Breast epithelium (tissue), 3 donors: Measurements from ENCODE around the gene PADI4.

Experiments
- CTCF ChIP-seq, 3 donors: fragments of 450-650 bp; IDR thresholded peaks; one replicate each; pipeline ENCODE4 v1.5.1; 2016 to 2017; ENCODE audit warnings: antibody characterized with exemption in 3 of 3, mild to moderate bottlenecking in 3 of 3, moderate library complexity in 3 of 3
- POLR2A ChIP-seq: fragments of 450-650 bp; IDR thresholded peaks from one replicate; pipeline ENCODE4 v1.6.1; 2016; ENCODE audit warnings: antibody characterized with exemption, mild to moderate bottlenecking, moderate library complexity
- POLR2AphosphoS5 ChIP-seq, 3 donors: sonication (generic); formaldehyde crosslinking; IDR thresholded peaks; one replicate each; pipeline ENCODE4 v1.6.1; 2017; ENCODE audit warnings: antibody characterized with exemption in 3 of 3

DNA sequence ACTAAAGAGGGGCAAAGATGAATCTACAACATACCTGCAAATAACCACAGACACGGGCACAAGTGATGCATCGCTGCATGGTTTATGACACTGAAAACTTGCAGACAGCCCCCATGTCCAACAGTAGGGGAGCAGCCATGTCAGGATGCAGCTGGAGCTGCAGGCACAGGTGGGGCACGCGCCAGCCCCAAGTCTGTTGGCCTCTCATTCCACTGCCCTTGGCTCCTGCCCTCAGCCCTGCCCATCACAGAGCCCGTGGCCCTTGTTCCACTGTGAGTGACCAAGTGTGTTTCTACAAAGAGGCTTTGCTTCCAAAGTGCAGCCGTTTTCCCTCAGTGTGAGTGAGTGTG, 3.2 kb upstream of the PADI4 start:
- TF ChIP-seq CTCF (IDR thresholded peaks at IDR 0.05) (no peak), POLR2A (no peak), POLR2AphosphoS5 (IDR thresholded peaks at IDR 0.05) (no peak)
